SK-N-SH (cell line): ENCODE results near the gene MICAL2. TPM values are rescaled to one million over a fixed set of nuclear protein-coding genes. Genes with fewer than 3 reads are reported as not detected.

Source experiments
- CTCF ChIA-PET: fragments of 300-600, 350-600 bp; formaldehyde crosslinking; extraction: SDS; loops from one replicate; lab custom pipeline; 2021; lab: Yijun Ruan, JAX
- POLR2A ChIA-PET: fragments of 350-600 bp; sonication (Branson Sonifier 250); formaldehyde crosslinking; extraction: SDS; loops from one replicate; lab custom pipeline; 2020; ENCODE audit warnings: antibody characterized with exemption, inconsistent platforms; lab: Yijun Ruan, JAX
- DNase-seq: peaks from one replicate; pipeline ENCODE4 v3.0.0; 2012
- H2AFZ ChIP-seq: fragments of 200-600 bp; sonication (generic); 2 replicates; pipeline ENCODE4 v1.8.1; 2016; ENCODE audit warnings: antibody characterized with exemption, mild to moderate bottlenecking, low read depth
- H3F3A ChIP-seq: fragments of 200-600 bp; sonication (generic); replicated peaks from 2 replicates; pipeline ENCODE3; 2016; ENCODE audit warnings: antibody characterized with exemption, mild to moderate bottlenecking; ENCODE audit not compliant: insufficient read depth
- H3K27ac ChIP-seq, 2 experiments: fragments of 200-500 bp in 1 of 2; fragments of 200-600 bp in 1 of 2; sonication (Bioruptor generic) in 1 of 2; sonication (generic), shearing (Covaris generic) in 1 of 2; 2 replicates each; pipeline versions ENCODE4 v1.5.1 to v1.6.1; 2014 to 2016; ENCODE audit warnings: low read depth in 2 of 2, inconsistent platforms in 1 of 2, low read length in 1 of 2, mild to moderate bottlenecking in 1 of 2, mixed read lengths in 1 of 2
- H3K27me3 ChIP-seq: fragments of 200-600 bp; sonication (generic), shearing (Covaris generic); 2 replicates; pipeline ENCODE4 v1.6.1; 2016; ENCODE audit warnings: mixed run types; ENCODE audit not compliant: insufficient read depth
- H3K36me3 ChIP-seq, 2 experiments: fragments of 200-500 bp in 1 of 2; fragments of 200-600 bp in 1 of 2; sonication (Bioruptor generic) in 1 of 2; sonication (generic) in 1 of 2; replicated peaks in 1 of 2; 2 replicates each; pipeline versions ENCODE3 to v1.5.1; 2014 to 2016; ENCODE audit warnings: low read length in 1 of 2, mild to moderate bottlenecking in 1 of 2; ENCODE audit not compliant: insufficient read depth in 2 of 2, control insufficient read depth in 1 of 2
- H3K4me1 ChIP-seq, 2 experiments: fragments of 200-500 bp in 1 of 2; fragments of 200-600 bp in 1 of 2; sonication (Bioruptor generic) in 1 of 2; sonication (generic), shearing (Covaris generic) in 1 of 2; 2 replicates each; pipeline versions ENCODE4 v1.5.1 to v1.6.1; 2014 to 2016; ENCODE audit warnings: low read depth in 1 of 2, low read length in 1 of 2, mixed run types in 1 of 2; ENCODE audit not compliant: insufficient read depth in 2 of 2, control insufficient read depth in 1 of 2
- H3K4me2 ChIP-seq: fragments of 200-600 bp; sonication (generic), shearing (Covaris generic); 2 replicates; pipeline ENCODE4 v1.6.1; 2017; ENCODE audit warnings: mixed run types
- H3K4me3 ChIP-seq, 2 experiments: fragments of 200-500 bp in 1 of 2; fragments of 200-600 bp in 1 of 2; sonication (Bioruptor generic) in 1 of 2; sonication (generic), shearing (Covaris generic) in 1 of 2; 2 replicates each; pipeline versions ENCODE4 v1.5.1 to v1.8.1; 2014 to 2016; ENCODE audit warnings: low read depth in 2 of 2, inconsistent platforms in 1 of 2, low read length in 1 of 2, mild to moderate bottlenecking in 1 of 2, mixed read lengths in 1 of 2, moderate library complexity in 1 of 2
- H3K79me2 ChIP-seq: fragments of 200-600 bp; sonication (generic); 2 replicates; pipeline ENCODE4 v1.8.1; 2017; ENCODE audit warnings: mild to moderate bottlenecking; ENCODE audit not compliant: insufficient read depth
- H3K9ac ChIP-seq: fragments of 200-600 bp; sonication (generic); 2 replicates; pipeline ENCODE4 v1.6.1; 2017; ENCODE audit warnings: mixed run types
- H3K9me2 ChIP-seq: fragments of 200-600 bp; sonication (generic); 2 replicates; pipeline ENCODE4 v1.6.1; 2017; ENCODE audit warnings: mixed run types
- H3K9me3 ChIP-seq: fragments of 200-600 bp; sonication (generic); 2 replicates; pipeline ENCODE4 v1.6.1; 2017; ENCODE audit warnings: mixed run types, mild to moderate bottlenecking, moderate library complexity
- H4K20me1 ChIP-seq: fragments of 200-600 bp; sonication (generic); 2 replicates; pipeline ENCODE4 v1.6.1; 2017; ENCODE audit warnings: mild to moderate bottlenecking, mixed run types; ENCODE audit not compliant: insufficient read depth
- CTCF ChIP-seq: fragments of 200-600 bp; sonication (generic); IDR thresholded peaks from 2 replicates; pipeline ENCODE4 v1.6.1; 2017; ENCODE audit warnings: antibody characterized with exemption, mild to moderate bottlenecking, moderate library complexity
- EZH2phosphoT487 ChIP-seq: fragments of 200-600 bp; sonication (generic); IDR thresholded peaks from 2 replicates; pipeline ENCODE4 v1.6.1; 2017; ENCODE audit warnings: low read depth, mixed run types, mild to moderate bottlenecking, antibody characterized with exemption, moderate library complexity, borderline replicate concordance
- FOXM1 ChIP-seq: IDR thresholded peaks from 2 replicates; pipeline ENCODE4 v1.4.0; 2012; ENCODE audit warnings: low read depth, mild to moderate bottlenecking
- GATA2 ChIP-seq: sonication (generic); formaldehyde crosslinking; IDR thresholded peaks from 2 replicates; pipeline ENCODE4 v1.5.0; 2020; ENCODE audit warnings: mild to moderate bottlenecking, missing genetic modification reagents
- JUND ChIP-seq: IDR thresholded peaks from 2 replicates; pipeline ENCODE4 v1.4.0; 2012
- NFIC ChIP-seq: IDR thresholded peaks from 2 replicates; pipeline ENCODE4 v1.4.0; 2012; ENCODE audit warnings: borderline replicate concordance
- NRF1 ChIP-seq: IDR thresholded peaks from 2 replicates; pipeline ENCODE4 v1.6.1; 2012; ENCODE audit warnings: low read depth, mild to moderate bottlenecking, low read length
- PBX3 ChIP-seq: IDR thresholded peaks from 2 replicates; pipeline ENCODE4; 2012
- POLR2AphosphoS5 ChIP-seq: IDR thresholded peaks from 2 replicates; pipeline ENCODE4 v1.6.1; 2012; ENCODE audit warnings: low read depth, low read length
- RCOR1 ChIP-seq: fragments of 150-350 bp; IDR thresholded peaks from 2 replicates; pipeline ENCODE4 v1.6.1; 2017; ENCODE audit warnings: antibody characterized with exemption, low read length
- REST ChIP-seq: IDR thresholded peaks from 2 replicates; pipeline ENCODE4 v1.6.1; 2012; ENCODE audit warnings: mild to moderate bottlenecking, low read depth, low read length, moderate library complexity
- RFX5 ChIP-seq: IDR thresholded peaks from 2 replicates; pipeline ENCODE4 v1.6.1; 2012; ENCODE audit warnings: mild to moderate bottlenecking, improper control_type of control experiment, low read length
- RXRA ChIP-seq: IDR thresholded peaks from 2 replicates; pipeline ENCODE4 v1.4.0; 2012; ENCODE audit warnings: low read depth, mild to moderate bottlenecking, borderline replicate concordance
- SMC3 ChIP-seq: IDR thresholded peaks from 2 replicates; pipeline ENCODE4 v1.6.1; 2012; ENCODE audit warnings: low read depth, low read length, improper control_type of control experiment
- TCF12 ChIP-seq: IDR thresholded peaks from 2 replicates; pipeline ENCODE4 v1.4.0; 2012
- WGBS: methylation state at CpG from one replicate; pipeline ENCODE4 v1.1.6; 2017; ENCODE audit warnings: low lambda C conversion rate; 5-methylcytosine and 5-hydroxymethylcytosine counted together
- polyA plus RNA-seq, 3 experiments: library from polyadenylated mRNA; depleted of rRNA; stranded (reverse); fragments of >200 nt; gene quantifications; 2 replicates each; pipeline ENCODE4 v1.2.3, GENCODE V29; 2012
- TF ChIP-seq, protein P1 (sequence below): fragments of 150-350 bp; IDR thresholded peaks from 2 replicates; pipeline ENCODE4 v1.6.1; 2017; ENCODE audit warnings: antibody characterized with exemption, low read length, low read depth, borderline replicate concordance
- TF ChIP-seq, protein P2 (sequence below): IDR thresholded peaks from 2 replicates; pipeline ENCODE4 v1.4.0; 2012; ENCODE audit warnings: low read depth, borderline replicate concordance
- TF ChIP-seq, protein P3 (sequence below): IDR thresholded peaks from 2 replicates; pipeline ENCODE4 v1.4.0; 2012; ENCODE audit warnings: low read depth

The MICAL2 gene
- polyA plus RNA-seq, 1 of the 3 experiments (the other 2 are of a cell fraction), result 54.6 TPM

DNA sequence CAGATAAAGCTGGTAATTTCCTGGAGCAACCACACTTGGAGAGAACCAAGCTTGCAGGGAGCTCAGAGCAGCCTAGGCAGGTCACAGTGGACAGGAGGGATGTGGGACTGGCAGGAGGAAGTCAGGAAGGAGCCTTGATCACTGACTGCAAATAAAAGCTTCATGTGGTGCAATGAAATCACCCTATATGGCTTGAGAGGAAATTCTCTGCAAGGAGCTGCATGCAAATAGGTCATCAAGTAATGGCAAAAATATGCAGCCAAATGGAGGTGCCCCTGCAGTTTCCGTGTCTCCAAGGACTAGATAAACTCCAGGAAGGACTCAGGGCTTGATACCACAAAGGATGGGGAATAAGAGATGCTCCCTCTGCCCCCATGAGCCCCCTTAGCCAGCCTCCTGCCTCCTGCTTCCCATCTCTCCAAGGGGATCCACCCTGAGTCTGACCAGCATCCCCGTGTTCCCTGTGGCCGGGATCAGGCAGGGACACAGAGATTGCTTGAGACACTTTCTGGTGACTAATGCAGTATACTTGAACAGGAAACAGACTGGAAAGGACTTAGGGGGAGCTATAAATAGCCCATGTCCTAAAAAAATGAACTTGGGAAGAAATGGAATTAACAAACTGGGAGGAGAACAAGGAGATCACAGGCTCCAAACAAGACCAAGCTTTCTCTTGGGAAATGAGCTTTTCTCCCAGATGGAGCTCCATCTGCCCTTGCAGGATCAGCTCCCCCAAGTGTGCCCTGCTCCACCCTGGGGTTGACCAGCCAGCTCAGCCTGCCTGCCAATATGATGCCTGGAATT, 23.9 kb upstream of the MICAL2 start (continued):
- TF ChIP-seq RFX5, result no peak
- TF ChIP-seq TCF12, result peak; percentile 88
- no peak for TF ChIP-seq SMC3
- TF ChIP-seq, protein P1, sequence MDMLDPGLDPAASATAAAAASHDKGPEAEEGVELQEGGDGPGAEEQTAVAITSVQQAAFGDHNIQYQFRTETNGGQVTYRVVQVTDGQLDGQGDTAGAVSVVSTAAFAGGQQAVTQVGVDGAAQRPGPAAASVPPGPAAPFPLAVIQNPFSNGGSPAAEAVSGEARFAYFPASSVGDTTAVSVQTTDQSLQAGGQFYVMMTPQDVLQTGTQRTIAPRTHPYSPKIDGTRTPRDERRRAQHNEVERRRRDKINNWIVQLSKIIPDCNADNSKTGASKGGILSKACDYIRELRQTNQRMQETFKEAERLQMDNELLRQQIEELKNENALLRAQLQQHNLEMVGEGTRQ, result no peak
- TF ChIP-seq, protein P2, sequence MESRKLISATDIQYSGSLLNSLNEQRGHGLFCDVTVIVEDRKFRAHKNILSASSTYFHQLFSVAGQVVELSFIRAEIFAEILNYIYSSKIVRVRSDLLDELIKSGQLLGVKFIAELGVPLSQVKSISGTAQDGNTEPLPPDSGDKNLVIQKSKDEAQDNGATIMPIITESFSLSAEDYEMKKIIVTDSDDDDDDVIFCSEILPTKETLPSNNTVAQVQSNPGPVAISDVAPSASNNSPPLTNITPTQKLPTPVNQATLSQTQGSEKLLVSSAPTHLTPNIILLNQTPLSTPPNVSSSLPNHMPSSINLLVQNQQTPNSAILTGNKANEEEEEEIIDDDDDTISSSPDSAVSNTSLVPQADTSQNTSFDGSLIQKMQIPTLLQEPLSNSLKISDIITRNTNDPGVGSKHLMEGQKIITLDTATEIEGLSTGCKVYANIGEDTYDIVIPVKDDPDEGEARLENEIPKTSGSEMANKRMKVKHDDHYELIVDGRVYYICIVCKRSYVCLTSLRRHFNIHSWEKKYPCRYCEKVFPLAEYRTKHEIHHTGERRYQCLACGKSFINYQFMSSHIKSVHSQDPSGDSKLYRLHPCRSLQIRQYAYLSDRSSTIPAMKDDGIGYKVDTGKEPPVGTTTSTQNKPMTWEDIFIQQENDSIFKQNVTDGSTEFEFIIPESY, result peak; percentile 38
- peak; percentile 90 for TF ChIP-seq PBX3
- TF ChIP-seq POLR2AphosphoS5, result peak; percentile 48
- no peak for TF ChIP-seq GATA2 (CRISPR knock-in tag)

DNA sequence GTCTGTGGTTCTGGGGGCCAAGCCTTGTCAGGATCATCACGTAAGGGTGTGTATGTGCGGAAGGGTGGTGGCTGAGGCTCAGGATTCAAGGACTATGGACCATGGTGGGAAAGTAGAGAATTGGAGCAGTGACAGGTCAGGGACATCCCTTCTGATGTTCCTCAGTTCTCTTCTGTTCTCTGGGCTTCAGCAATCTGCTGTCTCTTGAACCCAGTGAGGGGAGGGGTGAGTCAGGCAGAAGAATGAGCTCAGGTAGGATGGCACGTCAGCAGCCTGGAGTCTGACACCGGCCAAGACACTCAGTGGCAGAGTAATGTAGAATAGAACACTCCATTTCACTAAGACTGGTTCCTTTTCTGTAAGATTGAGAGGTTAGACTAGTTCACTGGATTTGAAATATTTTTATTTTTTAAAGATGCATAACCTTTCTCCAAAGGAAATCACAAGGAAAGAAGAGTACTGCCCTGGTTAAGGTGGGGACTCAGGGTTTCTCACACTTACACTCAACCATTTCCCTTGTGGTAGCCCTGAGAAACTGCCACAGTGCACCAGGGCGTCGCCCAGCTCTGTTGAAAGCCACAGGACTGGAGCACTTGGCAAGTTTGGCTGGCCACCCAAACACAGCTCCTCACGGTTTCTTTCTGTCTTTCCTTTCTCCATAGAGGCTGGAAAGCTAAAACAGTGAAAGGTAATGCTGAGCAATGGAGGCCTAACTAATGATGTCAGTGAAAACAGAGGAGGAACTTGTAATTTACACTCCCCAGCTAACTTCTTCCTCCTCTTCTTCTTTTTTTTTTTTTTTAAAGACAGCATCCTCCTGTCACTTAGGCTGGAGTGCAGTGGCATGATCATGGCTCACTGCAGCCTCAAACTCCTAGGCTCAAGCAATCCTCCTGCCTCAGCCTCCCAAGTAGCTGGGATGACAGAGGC, 23.1 kb upstream of the MICAL2 start:
- POLR2A ChIA-PET, result no interaction called here
- no peaks in the 10 kb centered on the region for H4K20me1 ChIP-seq
- H2AFZ ChIP-seq, result no peak overlapping the region
- H3K4me1 ChIP-seq, result peaks cover 6 to 52% of the 10 kb centered on the region in 2 experiments; a peak in 3 of 4 replicates
- peak overlapping the region; percentile 90 to 100 for H3K27ac ChIP-seq
- peak overlapping the region; percentile 100 for H3K9ac ChIP-seq
- H3K4me3 ChIP-seq, result peak overlapping the region; percentile 34 to 63; a peak in 3 of 4 replicates
- H3F3A ChIP-seq, result peaks cover 76% of the 10 kb centered on the region
- no peaks in the 10 kb centered on the region for H3K36me3 ChIP-seq
- peak overlapping the region; percentile 92 for H3K4me2 ChIP-seq
- no peaks in the 10 kb centered on the region for H3K9me2 ChIP-seq
- no peaks in the 10 kb centered on the region for H3K27me3 ChIP-seq
- WGBS, result 17% methylated on average over 7 of the region's 7 CpGs
- DNase-seq, result no peak
- H3K79me2 ChIP-seq, result peaks cover 28% of the 10 kb centered on the region; the same call in 1 of the 2 replicates
- no peaks in the 10 kb centered on the region for H3K9me3 ChIP-seq
- CTCF ChIA-PET, result interaction anchor here (1.0 to 2.0 kb wide), 2 partner anchors 40 to 194 kb away, joined by 3 to 5 read pairs; no protein-coding TSS in a partner anchor
- no peak for TF ChIP-seq JUND
- TF ChIP-seq RXRA, result no peak
- no peak for TF ChIP-seq NRF1
- no peak for TF ChIP-seq FOXM1
- TF ChIP-seq EZH2phosphoT487, result no peak
- TF ChIP-seq CTCF, result peak; percentile 38
- TF ChIP-seq, protein P3, sequence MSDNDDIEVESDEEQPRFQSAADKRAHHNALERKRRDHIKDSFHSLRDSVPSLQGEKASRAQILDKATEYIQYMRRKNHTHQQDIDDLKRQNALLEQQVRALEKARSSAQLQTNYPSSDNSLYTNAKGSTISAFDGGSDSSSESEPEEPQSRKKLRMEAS, result 0 out of 2 replicates have a peak, but pooled peaks have one; percentile 2
- TF ChIP-seq REST, result no peak
- TF ChIP-seq RCOR1, result no peak
- no peak for TF ChIP-seq RFX5
- 0 out of 2 replicates have a peak, but pooled peaks have one; percentile 9 for TF ChIP-seq POLR2AphosphoS5
- no peak for TF ChIP-seq NFIC
